SH-SY5Y (cell line): ENCODE data around the gene FBXL13.

Source experiments
- GATA2 ChIP-seq: IDR thresholded peaks from 2 replicates; pipeline ENCODE4 v1.6.1; 2011; ENCODE audit warnings: mild to moderate bottlenecking, low read depth, low read length
- GATA3 ChIP-seq: IDR thresholded peaks from 2 replicates; pipeline ENCODE4 v1.6.1; 2011; ENCODE audit warnings: low read depth, mild to moderate bottlenecking, low read length, moderate library complexity

- TF ChIP-seq GATA2 (no peak), GATA3 (no peak)
Observed at GRCh38 chr7:103077318-103077717, 2.7 kb upstream of the FBXL13 start.
